Panc1 (cell line): ENCODE data around the gene HUNK. TPM values are rescaled to one million over a fixed set of nuclear protein-coding genes. Genes with fewer than 3 reads are reported as not detected.

Source experiments
- total RNA-seq: library from RNA; stranded (reverse); gene quantifications from one replicate; pipeline ENCODE4 v1.2.1, GENCODE V29; 2021; ENCODE audit not compliant: unreplicated experiment

Gene HUNK
- total RNA-seq, 1 experiment from 2014 or later = 0.05 TPM

Other genes starting within 250 kb of the HUNK start
- gene SOD1, start 213.3 kb upstream of the HUNK start, total RNA-seq = 221 TPM
- gene SCAF4, start 140.9 kb upstream of the HUNK start, total RNA-seq = 28.4 TPM